GM12878 (cell line): ENCODE data around the gene CYP4F11.
"Not testable (repeated sequence)": the region's sequence is repeated elsewhere in the genome, so short reads cannot be mapped to it uniquely, and the experiment has no call there.

ENCODE experiments used
- ATF3 ChIP-seq: IDR thresholded peaks from 2 replicates; pipeline ENCODE4 v1.6.1; 2011; ENCODE audit warnings: low read depth, mild to moderate bottlenecking, low read length, moderate library complexity, borderline replicate concordance; ENCODE audit errors: extremely low read depth
- CTCF ChIP-seq, 3 experiments: IDR thresholded peaks in 2 of 3; conservative IDR thresholded peaks in 1 of 3; 2 replicates each; pipeline ENCODE4 v1.5.1; 2011; ENCODE audit warnings: low read depth in 3 of 3, low read length in 3 of 3, mild to moderate bottlenecking in 3 of 3, control low read depth in 2 of 3, moderate library complexity in 2 of 3, inconsistent platforms in 1 of 3, mixed read lengths in 1 of 3; ENCODE audit not compliant: control insufficient read depth in 2 of 3, insufficient read depth in 1 of 3; ENCODE audit errors: extremely low read depth in 1 of 3
- EP300 ChIP-seq, 2 experiments: fragments of 150-350 bp in 1 of 2; IDR thresholded peaks; 2 replicates each; pipeline ENCODE4 v1.6.1; 2011 to 2012; ENCODE audit warnings: low read depth in 2 of 2, low read length in 2 of 2, borderline replicate concordance in 1 of 2, improper control_type of control experiment in 1 of 2, inconsistent platforms in 1 of 2; ENCODE audit not compliant: control insufficient read depth in 1 of 2
- EZH2 ChIP-seq: IDR thresholded peaks from 2 replicates; pipeline ENCODE4 v1.6.1; 2012; ENCODE audit warnings: low read depth, mild to moderate bottlenecking, control low read depth, inconsistent platforms, low read length, borderline replicate concordance; ENCODE audit not compliant: control insufficient read depth
- HDGF ChIP-seq: fragments of 450-650 bp; IDR thresholded peaks from 2 replicates; pipeline ENCODE4 v1.6.1; 2016; ENCODE audit warnings: antibody characterized with exemption
- JUNB ChIP-seq: IDR thresholded peaks from 2 replicates; pipeline ENCODE4 v1.6.1; 2016; ENCODE audit warnings: antibody characterized with exemption, mild to moderate bottlenecking
- MYC ChIP-seq: IDR thresholded peaks from 2 replicates; pipeline ENCODE4 v1.6.1; 2011; ENCODE audit warnings: mild to moderate bottlenecking, low read length, moderate library complexity, inconsistent platforms; ENCODE audit not compliant: insufficient read depth, insufficient replicate concordance, insufficient read length, severe bottlenecking
- PAX5 ChIP-seq: IDR thresholded peaks from 2 replicates; pipeline ENCODE4 v1.6.1; 2011; ENCODE audit warnings: low read depth, low read length, borderline replicate concordance
- POLR2A ChIP-seq: IDR thresholded peaks from 2 replicates; pipeline ENCODE4 v1.6.1; 2011; ENCODE audit warnings: low read depth, mild to moderate bottlenecking, low read length
- POLR2AphosphoS5 ChIP-seq: IDR thresholded peaks from 2 replicates; pipeline ENCODE4 v1.6.1; 2011; ENCODE audit warnings: mild to moderate bottlenecking, low read length, inconsistent platforms
- RAD21 ChIP-seq: IDR thresholded peaks from 2 replicates; pipeline ENCODE4 v1.6.1; 2011; ENCODE audit warnings: mild to moderate bottlenecking, low read depth, low read length, moderate library complexity; ENCODE audit not compliant: insufficient read depth
- RCOR1 ChIP-seq: conservative IDR thresholded peaks from 2 replicates; pipeline ENCODE4 v1.6.1; 2012; ENCODE audit warnings: low read depth, low read length, improper control_type of control experiment
- SREBF2 ChIP-seq: IDR thresholded peaks from 2 replicates; pipeline ENCODE4 v1.6.1; 2012; ENCODE audit warnings: mild to moderate bottlenecking, low read length
- ZNF24 ChIP-seq: fragments of 450-650 bp; IDR thresholded peaks from 2 replicates; pipeline ENCODE4 v1.6.1; 2017; ENCODE audit warnings: antibody characterized with exemption, mild to moderate bottlenecking

DNA sequence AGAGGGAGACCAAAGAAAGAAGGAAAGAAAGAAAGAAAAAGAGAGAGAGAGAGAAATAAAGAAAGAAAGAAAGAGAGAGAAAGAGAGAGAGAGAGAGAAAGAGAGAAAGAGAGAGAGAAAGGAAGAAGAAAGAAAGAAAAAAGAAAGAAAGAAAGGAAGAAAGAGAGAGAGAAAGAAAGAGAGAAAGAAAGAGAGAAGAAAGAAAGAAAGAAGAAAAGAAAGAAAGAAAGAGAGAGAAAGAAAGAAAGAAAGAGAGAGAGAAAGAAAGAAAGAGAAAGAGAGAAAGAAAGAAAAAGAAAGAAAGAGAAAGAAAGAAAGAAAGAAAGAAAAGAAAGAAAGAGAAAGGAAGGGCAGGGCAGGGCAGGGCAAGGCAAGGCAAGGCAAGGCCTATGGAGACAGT lies 37.7 kb upstream of the CYP4F11 start:
- TF ChIP-seq EZH2; POLR2AphosphoS5; CTCF (IDR thresholded peaks at IDR 0.05 in 2 of 3, conservative IDR thresholded peaks at IDR 0.05 in 1 of 3; ENCODE audit: control insufficient read depth in 2 of 3, extremely low read depth in 1 of 3, insufficient read depth in 1 of 3, low read depth in 3 of 3, low read length in 3 of 3); POLR2A; ATF3; MYC; JUNB; HDGF; RAD21; RCOR1; PAX5; SREBF2; EP300 (IDR thresholded peaks at IDR 0.05; ENCODE audit: borderline replicate concordance in 1 of 2, control insufficient read depth in 1 of 2, low read depth in 2 of 2, low read length in 2 of 2); ZNF24: not testable (repeated sequence)
